ENCODE data around the gene PLAC9.

Gene PLAC9

GRCh38 chr10:80139265-80139664 is 6.7 kb downstream of the PLAC9 start:
- Histone ChIP-seq H3K4me1 (ENCODE audit: control insufficient read depth, insufficient read depth, low read length) (no peaks in the 10 kb centered on the region; the same call in 1 of the 2 replicates), H3K9me3 (ENCODE audit: control insufficient read depth, insufficient read depth, low read depth, low read length) (no peaks in the 10 kb centered on the region), H3K36me3 (ENCODE audit: control insufficient read depth in 2 of 2, insufficient read depth in 1 of 2, low read length in 2 of 2) (no peaks in the 10 kb centered on the region), H3K27ac (ENCODE audit: extremely low read depth, low read depth, low read length) (no peak overlapping the region), H3K4me3 (ENCODE audit: low read depth, low read length) (no peak overlapping the region)
- CTCF ChIA-PET: interaction anchor here (1.1 kb wide), 1 partner anchor 122 kb away, joined by 4 read pairs; no protein-coding TSS in a partner anchor
- POLR2A ChIA-PET: no interaction called here
- TF ChIP-seq ZNF211 (tag by site-specific recombination; IDR thresholded peaks at IDR 0.05; ENCODE audit: low read depth) (no peak), ZBTB10 (tag by site-specific recombination; IDR thresholded peaks at IDR 0.05) (no peak), PBX3 (CRISPR knock-in tag; IDR thresholded peaks at IDR 0.05) (no peak), ZNF223 (tag by site-specific recombination; IDR thresholded peaks at IDR 0.05) (no peak), ZNF704 (tag by site-specific recombination; IDR thresholded peaks at IDR 0.05) (no peak), TSHZ1 (tag by site-specific recombination; IDR thresholded peaks at IDR 0.05; ENCODE audit: borderline replicate concordance) (no peak)

GRCh38 chr10:80140251-80140650 is 7.7 kb downstream of the PLAC9 start:
- Histone ChIP-seq H3K9me3 (ENCODE audit: control insufficient read depth, insufficient read depth, low read depth, low read length) (no peaks in the 10 kb centered on the region), H3K4me3 (ENCODE audit: low read depth, low read length) (no peak overlapping the region), H3K4me1 (ENCODE audit: control insufficient read depth, insufficient read depth, low read length) (peaks cover 2% of the 10 kb centered on the region; the same call in 1 of the 2 replicates), H3K27ac (ENCODE audit: extremely low read depth, low read depth, low read length) (no peak overlapping the region), H3K36me3 (ENCODE audit: control insufficient read depth in 2 of 2, insufficient read depth in 1 of 2, low read length in 2 of 2) (no peaks in the 10 kb centered on the region)
- ChIA-PET POLR2A (no interaction called here), CTCF (interaction anchor here (1.1 kb wide), 1 partner anchor 11 kb away, joined by 3 read pairs; no protein-coding TSS in a partner anchor)
- TF ChIP-seq PRDM4 (tag by site-specific recombination; IDR thresholded peaks at IDR 0.05) (no peak), ZNF423 (tag by site-specific recombination; IDR thresholded peaks at IDR 0.05) (no peak), SP7 (tag by site-specific recombination; IDR thresholded peaks at IDR 0.05) (no peak), ZNF211 (tag by site-specific recombination; IDR thresholded peaks at IDR 0.05; ENCODE audit: low read depth) (no peak), ZNF549 (tag by site-specific recombination; IDR thresholded peaks at IDR 0.05) (no peak), CTCF (tag by site-specific recombination; IDR thresholded peaks at IDR 0.05) (no peak), HOXD13 (CRISPR knock-in tag; IDR thresholded peaks at IDR 0.05; ENCODE audit: borderline replicate concordance) (no peak), ZNF2 (tag by site-specific recombination; IDR thresholded peaks at IDR 0.05) (no peak), GLI4 (tag by site-specific recombination; IDR thresholded peaks at IDR 0.05) (no peak), KLF16 (tag by site-specific recombination; IDR thresholded peaks at IDR 0.05) (no peak), ZNF548 (tag by site-specific recombination; IDR thresholded peaks at IDR 0.05) (no peak), ZSCAN4 (tag by site-specific recombination; IDR thresholded peaks at IDR 0.05) (no peak), YY2 (tag by site-specific recombination; IDR thresholded peaks at IDR 0.05) (no peak), ZNF610 (tag by site-specific recombination; IDR thresholded peaks at IDR 0.05; ENCODE audit: borderline replicate concordance) (no peak), ZNF214 (tag by site-specific recombination; IDR thresholded peaks at IDR 0.05; ENCODE audit: borderline replicate concordance) (no peak), ZNF175 (tag by site-specific recombination; IDR thresholded peaks at IDR 0.05) (no peak)

All from HEK293 (cell line).